Heart left ventricle (tissue), 13 donors: ENCODE measurements around the gene COQ6.

ENCODE experiments used
- POLR2A ChIP-seq, 2 donors: fragments of 450-650 bp; IDR thresholded peaks; one replicate each; pipeline ENCODE4 v1.6.1; 2017; ENCODE audit warnings: antibody characterized with exemption in 2 of 2, mild to moderate bottlenecking in 2 of 2, moderate library complexity in 2 of 2
- TF ChIP-seq, protein P1 (sequence below), 12 donors: fragments of 200-600 bp; sonication (generic) in 4 of 12; IDR thresholded peaks; one replicate each; pipeline versions ENCODE4 v1.5.0 to v1.8.0; 2018 to 2022; ENCODE audit warnings: antibody characterized with exemption in 12 of 12, mild to moderate bottlenecking in 5 of 12
- donor health status: ischemic (EF 13 %, LVEDD 7.1; RV severe dilation, severe dysfunction).
- donor health status: DM: no; HTN: yes; CAD: no.
- donor health status: DM: no; HTN: no; CAD: no.
- donor health status: ischemic (EF 25% LVEDD 6.9; RV normal size, moderate dysfunction).
- donor health status: ischemic (EF 25% LVEDD 5.7; RV mildly dilated, moderate dysfunction).
- donor health status: ischemic (EF 35%, LVEDD 5.7; RV mildly dilated, moderate dysfunction).
- donor health status: nonischemic (EF 11% LVEDD 7.7; RV severe dilation, severe dysfunction).
- donor health status: DM: yes; HTN: yes; CAD: no.
- donor health status: PGD.
- donor health status: ischemic (EF 29% LVEDD 5.4; RV normal size, mild dysfunction).
- donor health status: nonischemic (EF 23%, LVEDD 6.1; RV moderate dilation, normal function).

DNA sequence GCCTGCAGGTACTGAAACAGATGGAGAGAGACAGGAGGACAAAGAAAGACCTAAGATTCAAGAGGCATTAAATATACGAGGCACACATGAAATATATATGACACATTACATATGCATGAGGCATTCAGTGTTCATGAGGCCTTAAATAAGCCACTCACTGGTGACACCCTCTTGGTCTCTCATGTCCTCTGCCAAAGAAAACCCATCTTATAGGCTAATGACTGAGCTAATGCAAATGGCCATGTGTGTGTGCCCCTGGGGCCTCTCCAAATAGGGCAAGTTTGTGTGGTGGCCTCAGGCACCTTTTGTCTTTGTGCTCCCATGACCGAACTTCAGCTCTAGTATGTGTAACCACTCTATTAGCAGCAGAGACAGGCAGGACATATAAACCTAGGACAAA, 18.8 kb downstream of the COQ6 start:
- TF ChIP-seq, protein P1, sequence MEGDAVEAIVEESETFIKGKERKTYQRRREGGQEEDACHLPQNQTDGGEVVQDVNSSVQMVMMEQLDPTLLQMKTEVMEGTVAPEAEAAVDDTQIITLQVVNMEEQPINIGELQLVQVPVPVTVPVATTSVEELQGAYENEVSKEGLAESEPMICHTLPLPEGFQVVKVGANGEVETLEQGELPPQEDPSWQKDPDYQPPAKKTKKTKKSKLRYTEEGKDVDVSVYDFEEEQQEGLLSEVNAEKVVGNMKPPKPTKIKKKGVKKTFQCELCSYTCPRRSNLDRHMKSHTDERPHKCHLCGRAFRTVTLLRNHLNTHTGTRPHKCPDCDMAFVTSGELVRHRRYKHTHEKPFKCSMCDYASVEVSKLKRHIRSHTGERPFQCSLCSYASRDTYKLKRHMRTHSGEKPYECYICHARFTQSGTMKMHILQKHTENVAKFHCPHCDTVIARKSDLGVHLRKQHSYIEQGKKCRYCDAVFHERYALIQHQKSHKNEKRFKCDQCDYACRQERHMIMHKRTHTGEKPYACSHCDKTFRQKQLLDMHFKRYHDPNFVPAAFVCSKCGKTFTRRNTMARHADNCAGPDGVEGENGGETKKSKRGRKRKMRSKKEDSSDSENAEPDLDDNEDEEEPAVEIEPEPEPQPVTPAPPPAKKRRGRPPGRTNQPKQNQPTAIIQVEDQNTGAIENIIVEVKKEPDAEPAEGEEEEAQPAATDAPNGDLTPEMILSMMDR (IDR thresholded peaks at IDR 0.05): no peak
- TF ChIP-seq POLR2A (IDR thresholded peaks at IDR 0.05): no peak
